ENCODE results near the gene HNRNPUL2.

- no peak for TF ChIP-seq CTCF (IDR thresholded peaks at IDR 0.05)
- TF ChIP-seq SIN3A (IDR thresholded peaks at IDR 0.05; ENCODE audit: borderline replicate concordance, insufficient read depth, low read depth, low read length), result no peak
- no peak for TF ChIP-seq POLR2AphosphoS5 (IDR thresholded peaks at IDR 0.05; ENCODE audit: low read depth, low read length)
- no peak for TF ChIP-seq REST (IDR thresholded peaks at IDR 0.05; ENCODE audit: insufficient read depth in 1 of 2, low read depth in 2 of 2, low read length in 1 of 2)
- TF ChIP-seq TCF7L2 (IDR thresholded peaks at IDR 0.05; ENCODE audit: low read depth, low read length), result no peak
Observed at GRCh38 chr11:62677156-62677555, 50.1 kb downstream of the HNRNPUL2 start.
